SK-N-SH (cell line): ENCODE data around the gene GALNT13. TPM values are rescaled to one million over a fixed set of nuclear protein-coding genes. Genes with fewer than 3 reads are reported as not detected.

Source experiments
- CTCF ChIA-PET: fragments of 300-600, 350-600 bp; formaldehyde crosslinking; extraction: SDS; loops from one replicate; lab custom pipeline; 2021; lab: Yijun Ruan, JAX
- POLR2A ChIA-PET: fragments of 350-600 bp; sonication (Branson Sonifier 250); formaldehyde crosslinking; extraction: SDS; loops from one replicate; lab custom pipeline; 2020; ENCODE audit warnings: antibody characterized with exemption, inconsistent platforms; lab: Yijun Ruan, JAX
- DNase-seq: peaks from one replicate; pipeline ENCODE4 v3.0.0; 2012
- H2AFZ ChIP-seq: fragments of 200-600 bp; sonication (generic); 2 replicates; pipeline ENCODE4 v1.8.1; 2016; ENCODE audit warnings: antibody characterized with exemption, mild to moderate bottlenecking, low read depth
- H3F3A ChIP-seq: fragments of 200-600 bp; sonication (generic); replicated peaks from 2 replicates; pipeline ENCODE3; 2016; ENCODE audit warnings: antibody characterized with exemption, mild to moderate bottlenecking; ENCODE audit not compliant: insufficient read depth
- H3K27ac ChIP-seq, 2 experiments: fragments of 200-500 bp in 1 of 2; fragments of 200-600 bp in 1 of 2; sonication (Bioruptor generic) in 1 of 2; sonication (generic), shearing (Covaris generic) in 1 of 2; 2 replicates each; pipeline versions ENCODE4 v1.5.1 to v1.6.1; 2014 to 2016; ENCODE audit warnings: low read depth in 2 of 2, inconsistent platforms in 1 of 2, low read length in 1 of 2, mild to moderate bottlenecking in 1 of 2, mixed read lengths in 1 of 2
- H3K27me3 ChIP-seq: fragments of 200-600 bp; sonication (generic), shearing (Covaris generic); 2 replicates; pipeline ENCODE4 v1.6.1; 2016; ENCODE audit warnings: mixed run types; ENCODE audit not compliant: insufficient read depth
- H3K36me3 ChIP-seq, 2 experiments: fragments of 200-500 bp in 1 of 2; fragments of 200-600 bp in 1 of 2; sonication (Bioruptor generic) in 1 of 2; sonication (generic) in 1 of 2; replicated peaks in 1 of 2; 2 replicates each; pipeline versions ENCODE3 to v1.5.1; 2014 to 2016; ENCODE audit warnings: low read length in 1 of 2, mild to moderate bottlenecking in 1 of 2; ENCODE audit not compliant: insufficient read depth in 2 of 2, control insufficient read depth in 1 of 2
- H3K4me1 ChIP-seq, 2 experiments: fragments of 200-500 bp in 1 of 2; fragments of 200-600 bp in 1 of 2; sonication (Bioruptor generic) in 1 of 2; sonication (generic), shearing (Covaris generic) in 1 of 2; 2 replicates each; pipeline versions ENCODE4 v1.5.1 to v1.6.1; 2014 to 2016; ENCODE audit warnings: low read depth in 1 of 2, low read length in 1 of 2, mixed run types in 1 of 2; ENCODE audit not compliant: insufficient read depth in 2 of 2, control insufficient read depth in 1 of 2
- H3K4me2 ChIP-seq: fragments of 200-600 bp; sonication (generic), shearing (Covaris generic); 2 replicates; pipeline ENCODE4 v1.6.1; 2017; ENCODE audit warnings: mixed run types
- H3K4me3 ChIP-seq, 2 experiments: fragments of 200-500 bp in 1 of 2; fragments of 200-600 bp in 1 of 2; sonication (Bioruptor generic) in 1 of 2; sonication (generic), shearing (Covaris generic) in 1 of 2; 2 replicates each; pipeline versions ENCODE4 v1.5.1 to v1.8.1; 2014 to 2016; ENCODE audit warnings: low read depth in 2 of 2, inconsistent platforms in 1 of 2, low read length in 1 of 2, mild to moderate bottlenecking in 1 of 2, mixed read lengths in 1 of 2, moderate library complexity in 1 of 2
- H3K79me2 ChIP-seq: fragments of 200-600 bp; sonication (generic); 2 replicates; pipeline ENCODE4 v1.8.1; 2017; ENCODE audit warnings: mild to moderate bottlenecking; ENCODE audit not compliant: insufficient read depth
- H3K9ac ChIP-seq: fragments of 200-600 bp; sonication (generic); 2 replicates; pipeline ENCODE4 v1.6.1; 2017; ENCODE audit warnings: mixed run types
- H3K9me2 ChIP-seq: fragments of 200-600 bp; sonication (generic); 2 replicates; pipeline ENCODE4 v1.6.1; 2017; ENCODE audit warnings: mixed run types
- H3K9me3 ChIP-seq: fragments of 200-600 bp; sonication (generic); 2 replicates; pipeline ENCODE4 v1.6.1; 2017; ENCODE audit warnings: mixed run types, mild to moderate bottlenecking, moderate library complexity
- H4K20me1 ChIP-seq: fragments of 200-600 bp; sonication (generic); 2 replicates; pipeline ENCODE4 v1.6.1; 2017; ENCODE audit warnings: mild to moderate bottlenecking, mixed run types; ENCODE audit not compliant: insufficient read depth
- CTCF ChIP-seq: fragments of 200-600 bp; sonication (generic); IDR thresholded peaks from 2 replicates; pipeline ENCODE4 v1.6.1; 2017; ENCODE audit warnings: antibody characterized with exemption, mild to moderate bottlenecking, moderate library complexity
- EP300 ChIP-seq, 2 experiments: IDR thresholded peaks; 2 replicates each; pipeline versions ENCODE4 v1.4.0 to v1.6.1; 2012; ENCODE audit warnings: borderline replicate concordance in 1 of 2, low read depth in 1 of 2, low read length in 1 of 2
- FOSL2 ChIP-seq: IDR thresholded peaks from 2 replicates; pipeline ENCODE4 v1.4.0; 2012; ENCODE audit warnings: low read depth, mild to moderate bottlenecking, moderate library complexity, borderline replicate concordance
- FOXM1 ChIP-seq: IDR thresholded peaks from 2 replicates; pipeline ENCODE4 v1.4.0; 2012; ENCODE audit warnings: low read depth, mild to moderate bottlenecking
- GABPA ChIP-seq: IDR thresholded peaks from 2 replicates; pipeline ENCODE4 v1.4.0; 2012; ENCODE audit warnings: low read depth, mild to moderate bottlenecking
- IRF3 ChIP-seq: fragments of 150-350 bp; IDR thresholded peaks from 2 replicates; pipeline ENCODE4 v1.6.1; 2016; ENCODE audit warnings: mild to moderate bottlenecking, low read depth, low read length
- MAX ChIP-seq: IDR thresholded peaks from 2 replicates; pipeline ENCODE4 v1.4.0; 2012; ENCODE audit warnings: low read depth
- MEF2A ChIP-seq: IDR thresholded peaks from 2 replicates; pipeline ENCODE4 v1.4.0; 2012; ENCODE audit warnings: low read depth, borderline replicate concordance
- NRF1 ChIP-seq: IDR thresholded peaks from 2 replicates; pipeline ENCODE4 v1.6.1; 2012; ENCODE audit warnings: low read depth, mild to moderate bottlenecking, low read length
- RAD21 ChIP-seq: IDR thresholded peaks from 2 replicates; pipeline ENCODE4 v1.6.1; 2012; ENCODE audit warnings: mild to moderate bottlenecking, low read length
- RCOR1 ChIP-seq: fragments of 150-350 bp; IDR thresholded peaks from 2 replicates; pipeline ENCODE4 v1.6.1; 2017; ENCODE audit warnings: antibody characterized with exemption, low read length
- REST ChIP-seq: IDR thresholded peaks from 2 replicates; pipeline ENCODE4 v1.6.1; 2012; ENCODE audit warnings: mild to moderate bottlenecking, low read depth, low read length, moderate library complexity
- RXRA ChIP-seq: IDR thresholded peaks from 2 replicates; pipeline ENCODE4 v1.4.0; 2012; ENCODE audit warnings: low read depth, mild to moderate bottlenecking, borderline replicate concordance
- SIN3A ChIP-seq: IDR thresholded peaks from 2 replicates; pipeline ENCODE4 v1.6.1; 2012; ENCODE audit warnings: low read depth, mild to moderate bottlenecking, low read length, moderate library complexity, borderline replicate concordance
- TCF12 ChIP-seq: IDR thresholded peaks from 2 replicates; pipeline ENCODE4 v1.4.0; 2012
- TEAD4 ChIP-seq: IDR thresholded peaks from 2 replicates; pipeline ENCODE4 v1.4.0; 2012; ENCODE audit warnings: mild to moderate bottlenecking, borderline replicate concordance; ENCODE audit not compliant: insufficient read depth
- USF1 ChIP-seq: IDR thresholded peaks from 2 replicates; pipeline ENCODE4 v1.4.0; 2012; ENCODE audit warnings: low read depth, borderline replicate concordance
- USF2 ChIP-seq: fragments of 150-350 bp; IDR thresholded peaks from 2 replicates; pipeline ENCODE4 v1.6.1; 2017; ENCODE audit warnings: antibody characterized with exemption, low read length, low read depth, borderline replicate concordance
- YY1 ChIP-seq: IDR thresholded peaks from 2 replicates; pipeline ENCODE4 v1.4.0; 2012; ENCODE audit warnings: low read depth, mild to moderate bottlenecking
- ZBTB33 ChIP-seq: IDR thresholded peaks from 2 replicates; pipeline ENCODE4 v1.4.0; 2012; ENCODE audit warnings: low read depth, borderline replicate concordance
- WGBS: methylation state at CpG from one replicate; pipeline ENCODE4 v1.1.6; 2017; ENCODE audit warnings: low lambda C conversion rate; 5-methylcytosine and 5-hydroxymethylcytosine counted together
- polyA plus RNA-seq, 3 experiments: library from polyadenylated mRNA; depleted of rRNA; stranded (reverse); fragments of >200 nt; gene quantifications; 2 replicates each; pipeline ENCODE4 v1.2.3, GENCODE V29; 2012

Gene GALNT13
- polyA plus RNA-seq, 1 of the 3 experiments (the other 2 are of a cell fraction) = 0.33 TPM

- Histone ChIP-seq H3K9me2 (no peaks in the 10 kb centered on the region), H3K79me2 (no peaks in the 10 kb centered on the region), H4K20me1 (no peaks in the 10 kb centered on the region), H3F3A (no peaks in the 10 kb centered on the region), H3K27ac (no peak overlapping the region), H3K36me3 (no peaks in the 10 kb centered on the region), H2AFZ (no peak overlapping the region), H3K27me3 (no peaks in the 10 kb centered on the region), H3K9ac (no peak overlapping the region), H3K9me3 (no peaks in the 10 kb centered on the region), H3K4me1 (no peaks in the 10 kb centered on the region), H3K4me3 (no peak overlapping the region), H3K4me2 (no peak overlapping the region)
- ChIA-PET POLR2A (no interaction called here), CTCF (no interaction called here)
- DNase-seq = no peak
- 5% methylated on average over 1 of the region's 1 CpG for WGBS
- TF ChIP-seq TCF12 (no peak), GABPA (no peak), SIN3A (no peak), ZBTB33 (no peak), RXRA (no peak), USF1 (no peak), EP300 (IDR thresholded peaks at IDR 0.05; ENCODE audit: borderline replicate concordance in 1 of 2, low read depth in 1 of 2, low read length in 1 of 2) (no peak), MAX (no peak), YY1 (no peak), FOSL2 (no peak), IRF3 (no peak), REST (no peak), FOXM1 (no peak), RCOR1 (no peak), RAD21 (no peak), NRF1 (no peak), CTCF (no peak), USF2 (no peak), TEAD4 (no peak), MEF2A (no peak)
Observed at GRCh38 chr2:154480521-154480920, 608.8 kb downstream of the GALNT13 start.
